GM19395 (cell line): ENCODE results near the gene PRLH.
"Not testable (repeated sequence)": the region's sequence is repeated elsewhere in the genome, so short reads cannot be mapped to it uniquely, and the experiment has no call there.

Experiments used
- ATAC-seq: cut with Tn5 transposase; IDR thresholded peaks from one replicate; pipeline ENCODE4 v1.9.1; 2021; ENCODE audit warnings: mild to moderate bottlenecking, moderate library complexity; ENCODE audit not compliant: unreplicated experiment

The PRLH gene

DNA sequence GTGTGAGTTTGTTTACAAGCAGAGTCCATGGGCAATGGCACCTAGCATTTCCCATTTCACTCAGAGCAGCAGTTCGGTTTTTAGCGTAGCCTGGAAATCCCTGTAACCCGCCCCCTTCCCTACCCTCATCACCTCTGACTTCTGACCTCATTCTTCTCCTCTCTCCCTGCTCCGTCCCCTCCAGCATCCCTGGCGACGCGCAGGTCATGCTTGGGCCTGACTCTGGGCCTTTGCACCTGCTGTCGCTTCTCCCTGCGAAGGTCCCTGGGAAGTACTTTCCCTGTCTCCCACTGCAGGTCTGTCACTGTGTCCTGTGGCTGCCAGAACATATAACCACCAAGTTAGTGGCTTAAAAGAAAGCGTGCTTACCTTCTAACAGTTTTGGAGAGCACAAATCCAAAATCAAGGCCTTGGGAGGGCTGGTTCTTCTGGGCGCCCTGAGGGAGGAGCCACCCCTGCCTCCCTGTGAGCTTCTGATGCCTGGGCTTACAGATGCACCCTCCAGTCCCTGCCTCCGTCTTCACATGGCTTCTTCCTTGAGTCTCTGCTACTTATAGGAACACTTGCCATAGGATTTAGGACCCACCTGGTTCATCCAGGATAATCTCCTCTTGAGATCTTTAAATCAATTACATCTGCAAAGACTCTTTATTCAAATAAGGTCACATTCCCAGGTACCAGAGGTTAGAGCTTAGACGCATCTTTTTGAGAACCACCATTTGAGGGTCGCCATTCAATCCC lies 32.3 kb downstream of the PRLH start:
- no peak for ATAC-seq

DNA sequence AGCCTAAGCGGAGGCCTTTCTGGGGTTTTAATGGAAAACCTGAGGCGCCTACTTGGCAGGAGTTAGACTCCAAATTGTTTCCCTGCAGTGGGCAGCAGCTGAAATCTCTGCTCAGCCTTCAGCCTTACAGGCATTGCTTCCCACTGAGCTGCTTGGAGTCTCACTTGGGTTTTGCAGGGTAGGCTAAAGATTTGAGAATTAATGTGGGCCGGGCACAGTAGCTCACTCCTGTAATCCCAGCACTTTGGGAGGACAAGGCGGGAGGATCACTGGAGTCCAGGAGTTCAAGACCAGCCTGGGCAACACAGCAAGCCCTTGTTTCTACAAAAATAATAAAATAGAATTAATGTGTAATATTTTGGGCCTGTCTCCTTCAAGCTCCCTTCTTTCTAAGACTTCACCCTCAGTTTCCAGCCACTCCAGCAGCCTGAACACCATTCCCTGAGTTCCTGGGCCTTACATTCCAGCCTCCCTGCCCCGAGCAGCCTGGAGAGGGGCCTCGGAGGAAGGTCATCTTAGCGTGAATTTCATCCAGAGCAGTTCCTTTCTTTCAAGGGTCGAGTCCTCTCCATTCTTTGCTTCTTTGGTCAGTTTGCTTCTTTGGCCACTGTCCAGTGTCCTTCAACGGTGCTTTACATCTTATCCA lies 33.2 kb downstream of the PRLH start:
- ATAC-seq, result no peak

DNA sequence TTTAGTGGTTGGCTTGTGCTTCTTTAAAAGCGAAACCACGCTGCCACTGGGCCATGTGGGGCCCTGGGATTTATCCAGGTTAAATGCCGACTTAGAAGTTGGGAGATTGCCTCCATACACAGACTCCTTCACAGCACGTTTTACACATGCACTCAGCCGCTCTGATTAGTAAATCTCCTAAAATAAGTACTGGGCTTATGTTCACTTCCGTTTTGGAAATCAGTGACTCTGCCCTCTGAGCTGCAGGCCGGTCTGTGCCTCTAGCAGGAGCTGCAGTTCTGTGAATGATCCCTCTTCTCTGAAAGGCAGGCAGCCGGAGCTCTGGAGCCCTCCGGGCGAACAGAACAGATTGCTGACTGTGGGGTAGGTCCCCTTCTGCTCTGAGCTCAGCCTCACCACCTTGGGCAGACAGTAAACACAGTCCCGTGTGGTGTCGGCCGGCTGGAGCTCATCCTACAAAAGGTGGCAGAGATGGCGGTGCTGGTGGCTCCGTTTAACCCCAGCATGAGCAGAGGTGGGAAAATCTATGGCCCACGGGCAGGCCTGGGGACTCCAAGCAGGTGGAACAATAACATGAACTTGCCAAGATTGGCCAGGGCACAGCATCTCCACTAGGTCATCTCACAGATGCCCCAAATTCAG lies 34.0 kb downstream of the PRLH start:
- ATAC-seq, result no peak

DNA sequence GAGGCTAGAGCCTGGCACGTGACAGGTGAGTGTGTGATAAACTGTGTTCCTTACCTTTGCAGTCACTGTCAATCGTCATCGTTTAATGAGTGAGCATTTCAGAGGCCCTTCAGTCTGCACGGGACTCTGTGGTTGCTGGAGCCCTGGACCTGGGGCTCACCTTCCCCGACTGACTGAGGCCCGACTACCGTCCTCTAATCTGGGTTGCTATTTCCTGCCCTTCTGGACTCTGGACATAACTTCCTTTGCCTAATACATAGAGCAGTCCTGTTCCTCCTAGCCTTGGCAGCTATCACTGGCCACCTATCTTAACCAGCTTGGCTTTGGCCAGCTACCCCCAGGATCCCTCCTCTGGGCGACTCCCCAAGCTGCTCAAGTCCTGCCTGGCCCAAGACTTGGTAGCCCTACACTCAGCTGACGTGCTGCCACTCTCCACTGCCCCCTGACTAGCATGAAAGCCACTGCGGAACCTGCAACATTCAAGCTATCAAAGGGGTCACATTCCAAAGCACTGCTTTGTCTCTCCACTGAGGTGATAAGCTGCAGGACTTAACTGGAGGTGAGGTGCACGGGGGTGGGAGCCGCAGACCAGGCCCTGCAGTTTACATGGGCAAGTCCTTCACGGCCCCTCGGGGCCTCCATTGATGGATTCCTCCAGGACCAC lies 35.2 kb downstream of the PRLH start:
- no peak for ATAC-seq

DNA sequence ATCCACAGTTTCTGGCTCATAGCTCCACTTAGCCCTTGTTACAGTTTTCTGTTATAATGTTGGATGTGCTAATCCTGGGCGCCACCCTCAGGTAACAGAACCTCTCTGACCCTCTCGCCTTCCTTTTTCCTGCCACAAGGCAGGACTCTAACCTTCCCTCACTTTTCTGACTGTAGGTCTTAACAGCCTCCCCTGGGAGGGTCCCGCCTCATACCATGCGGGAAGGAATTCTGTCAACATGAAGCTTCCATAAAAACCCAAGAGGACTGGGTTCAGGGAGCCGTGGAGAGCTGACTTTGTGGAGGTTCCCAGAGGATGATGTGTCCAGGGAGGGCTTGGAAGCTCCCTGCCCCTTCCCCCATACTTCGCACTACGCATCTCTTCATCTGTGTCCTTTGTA lies 36.0 kb downstream of the PRLH start:
- no peak for ATAC-seq

DNA sequence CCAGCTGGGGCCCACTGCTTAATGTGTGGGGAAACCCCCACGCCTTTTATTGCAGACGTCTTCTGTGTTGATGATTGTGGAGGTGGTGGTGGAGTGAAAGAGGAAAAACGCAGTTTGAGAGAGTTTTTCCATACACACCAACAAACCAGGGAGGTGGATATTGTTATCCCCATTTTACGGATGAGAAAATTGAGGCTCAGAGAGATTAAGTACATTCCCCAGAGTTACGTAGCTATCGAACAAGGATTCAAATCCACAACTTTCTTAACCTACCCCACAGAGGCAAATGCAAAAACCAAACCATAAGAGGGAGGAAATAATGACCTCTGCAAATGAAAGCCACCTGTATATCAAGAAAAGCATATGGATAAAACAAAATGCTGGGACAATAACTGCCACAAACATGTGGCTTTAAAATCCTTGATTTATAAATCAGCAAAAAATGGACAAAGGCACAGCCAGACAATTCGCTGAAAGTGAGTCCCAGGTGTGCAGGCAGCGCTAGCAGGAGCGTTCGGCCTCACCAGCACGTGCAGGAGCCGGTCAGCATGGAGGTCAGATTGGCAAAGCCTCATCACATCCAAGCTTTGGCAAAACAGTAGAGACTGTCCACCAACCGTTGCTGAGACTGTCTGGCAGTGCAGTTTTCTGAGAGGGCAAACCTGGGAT lies 36.8 kb downstream of the PRLH start:
- no peak for ATAC-seq

DNA sequence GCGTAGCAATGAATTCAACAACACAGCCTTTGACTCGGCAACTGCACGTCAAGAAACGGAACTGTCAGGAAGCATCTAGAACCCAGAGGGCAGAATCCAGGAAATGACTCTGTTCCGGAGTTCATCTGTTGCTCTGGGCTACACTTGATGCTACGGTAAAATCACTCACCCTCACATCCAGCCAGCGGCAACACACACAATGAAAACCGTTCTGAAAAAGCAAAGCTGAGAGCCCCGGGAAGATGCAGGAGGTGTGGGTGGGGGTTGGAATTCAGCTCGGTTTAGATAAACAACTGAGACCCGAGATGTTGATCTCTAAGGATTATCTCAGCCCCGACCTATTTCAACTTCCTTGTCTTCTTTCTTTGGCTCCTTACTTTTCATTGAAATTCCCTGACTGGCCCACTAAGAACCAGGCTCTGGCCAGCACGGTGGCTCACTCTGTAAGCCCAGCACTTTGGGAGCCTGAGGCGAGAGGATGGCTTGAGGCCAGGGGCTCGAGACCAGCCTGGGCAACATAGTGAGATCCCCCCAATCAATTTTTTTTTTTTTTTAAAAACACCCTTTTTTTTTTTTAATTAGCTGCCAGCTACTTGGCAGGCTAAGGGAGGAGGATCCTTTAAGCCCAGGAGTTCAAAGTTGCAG lies 37.5 kb downstream of the PRLH start:
- ATAC-seq, result no peak

DNA sequence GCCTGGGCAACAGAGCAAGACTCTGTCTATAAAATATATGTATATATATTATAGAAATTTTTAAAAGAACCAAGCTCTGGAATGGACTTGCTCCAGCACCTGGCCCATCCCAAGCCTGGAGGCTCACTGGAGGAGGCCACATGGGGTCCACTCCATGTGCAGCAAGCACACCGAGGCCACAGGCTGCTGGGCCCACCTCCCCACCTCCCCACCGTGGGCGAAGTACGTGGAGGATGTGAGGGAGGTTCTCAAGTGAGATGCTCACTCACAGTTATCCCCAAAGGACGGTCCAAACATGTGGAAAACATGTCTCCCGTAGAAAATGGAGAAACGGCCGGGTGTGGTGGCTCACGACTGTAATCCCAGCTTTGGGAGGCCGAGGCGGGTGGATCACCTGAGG lies 38.0 kb downstream of the PRLH start:
- no peak for ATAC-seq

DNA sequence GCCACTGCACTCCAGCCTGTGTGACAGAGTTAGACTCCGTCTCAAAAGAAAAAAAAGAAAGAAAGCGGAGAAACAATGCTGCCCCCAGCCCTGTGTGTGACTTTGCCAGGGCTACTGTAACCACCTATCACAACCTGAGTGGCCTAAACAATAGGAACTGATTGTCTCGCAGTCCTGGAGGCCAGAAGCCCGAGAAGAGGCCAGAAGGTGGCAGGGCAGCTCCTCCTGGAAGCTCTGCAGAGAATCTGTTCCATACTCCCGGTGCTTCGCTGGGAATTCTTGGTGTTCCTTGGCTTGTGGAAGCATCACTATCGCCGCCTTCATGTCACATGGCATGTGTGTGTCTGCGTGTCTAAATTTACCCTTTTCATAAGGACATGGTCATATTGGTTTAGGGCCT lies 38.6 kb downstream of the PRLH start:
- ATAC-seq, result no peak

DNA sequence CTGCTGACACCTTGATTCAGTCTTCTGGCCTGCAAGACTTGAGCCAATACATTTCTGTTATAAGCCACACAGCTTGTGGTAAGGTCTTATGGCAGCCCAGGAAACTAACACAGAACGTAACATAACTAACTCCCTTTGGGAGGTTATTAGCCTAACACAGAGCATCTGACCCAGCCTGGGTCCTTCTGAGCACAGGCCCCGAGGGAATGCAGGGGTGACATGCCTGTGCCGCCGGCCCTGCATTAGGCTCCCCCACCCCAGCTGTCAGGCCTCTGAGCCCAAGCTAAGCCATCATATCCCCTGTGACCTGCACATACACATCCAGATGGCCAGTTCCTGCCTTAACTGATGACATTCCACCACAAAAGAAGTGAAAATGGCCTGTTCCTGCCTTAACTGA lies 40.1 kb downstream of the PRLH start:
- not testable (repeated sequence) for ATAC-seq

DNA sequence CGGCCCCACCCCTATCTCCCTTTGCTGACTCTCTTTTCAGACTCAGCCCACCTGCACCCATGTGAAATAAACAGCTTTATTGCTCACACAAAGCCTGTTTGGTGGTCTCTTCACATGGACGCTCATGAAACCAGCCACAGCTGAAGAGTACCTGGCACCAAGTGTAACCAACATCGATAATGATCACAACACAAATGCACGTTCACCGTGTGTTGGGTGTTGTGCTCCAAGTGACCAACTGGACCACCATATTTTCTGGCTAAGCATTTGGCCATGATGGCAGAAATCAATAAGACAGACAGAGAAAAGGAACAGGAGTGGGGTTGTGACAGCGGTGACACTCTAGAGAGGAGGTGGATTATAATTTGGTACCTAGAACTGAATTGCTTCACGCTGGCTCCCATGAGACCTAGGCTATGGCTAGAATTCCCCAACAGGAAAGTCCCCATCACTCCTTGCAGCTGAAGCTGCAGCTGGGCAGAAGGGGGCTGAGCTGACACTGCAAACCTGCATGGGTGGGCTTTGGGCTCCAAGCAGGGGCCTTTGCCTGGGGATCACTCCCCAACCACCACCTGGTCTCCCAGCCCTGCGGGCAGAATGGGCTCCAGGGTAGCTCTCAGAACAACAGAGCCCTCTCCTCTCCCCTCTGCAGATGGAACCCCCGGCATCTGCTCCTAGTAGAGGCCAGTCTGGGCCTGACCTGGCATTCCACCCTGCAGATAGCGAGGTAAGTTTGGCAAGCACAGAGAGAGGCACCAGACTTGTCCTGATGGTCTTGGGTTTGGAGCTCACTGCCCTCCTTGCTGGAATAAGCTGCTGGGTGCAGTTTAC lies 46.4 kb downstream of the PRLH start:
- no peak for ATAC-seq

DNA sequence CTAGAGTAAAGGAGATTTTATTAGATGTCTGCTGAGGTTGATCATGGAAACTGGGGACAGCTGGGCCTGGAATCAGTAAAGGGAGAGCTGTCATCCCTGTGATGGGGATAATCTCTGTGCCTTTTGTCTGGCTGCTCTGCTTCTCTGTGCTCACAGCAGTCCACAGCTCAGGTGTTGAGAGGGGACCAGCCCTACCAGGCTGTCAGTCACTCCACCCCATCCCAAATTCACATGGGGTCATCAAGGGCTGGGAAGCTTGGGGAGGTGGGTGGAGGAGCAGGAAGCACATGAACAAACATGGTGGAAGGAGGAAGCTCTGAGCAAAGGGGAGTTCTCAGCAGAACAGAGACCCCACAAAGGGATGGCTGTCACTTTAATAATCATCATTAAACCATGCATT lies 47.3 kb downstream of the PRLH start:
- ATAC-seq, result no peak

DNA sequence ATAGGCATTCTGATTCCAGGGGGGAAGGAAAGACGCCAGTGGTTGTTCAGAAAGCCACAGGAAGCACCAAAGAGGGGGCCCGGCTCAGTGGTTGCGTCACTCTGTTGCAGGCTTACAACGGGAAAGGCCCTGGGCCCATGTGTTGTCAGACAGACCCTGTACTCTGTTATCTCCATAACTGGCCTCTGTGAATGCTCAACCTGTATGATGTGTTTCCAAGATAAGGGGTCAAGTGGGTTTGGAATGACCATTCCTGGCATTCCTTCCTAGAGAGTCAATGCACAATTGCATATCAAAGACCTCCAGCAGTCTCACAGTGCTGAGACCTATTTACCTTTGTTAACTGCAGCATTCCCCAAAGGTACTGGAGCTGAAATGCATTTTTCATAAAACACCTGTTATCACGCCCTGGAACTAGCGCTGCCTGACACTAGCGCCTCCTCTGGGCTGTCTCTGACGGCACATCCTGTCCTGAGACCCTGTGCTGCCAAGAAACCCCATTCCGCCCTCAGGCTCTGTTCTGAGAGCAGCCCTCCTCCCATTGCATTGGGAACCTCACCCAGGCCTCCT lies 47.9 kb downstream of the PRLH start:
- ATAC-seq, result no peak

DNA sequence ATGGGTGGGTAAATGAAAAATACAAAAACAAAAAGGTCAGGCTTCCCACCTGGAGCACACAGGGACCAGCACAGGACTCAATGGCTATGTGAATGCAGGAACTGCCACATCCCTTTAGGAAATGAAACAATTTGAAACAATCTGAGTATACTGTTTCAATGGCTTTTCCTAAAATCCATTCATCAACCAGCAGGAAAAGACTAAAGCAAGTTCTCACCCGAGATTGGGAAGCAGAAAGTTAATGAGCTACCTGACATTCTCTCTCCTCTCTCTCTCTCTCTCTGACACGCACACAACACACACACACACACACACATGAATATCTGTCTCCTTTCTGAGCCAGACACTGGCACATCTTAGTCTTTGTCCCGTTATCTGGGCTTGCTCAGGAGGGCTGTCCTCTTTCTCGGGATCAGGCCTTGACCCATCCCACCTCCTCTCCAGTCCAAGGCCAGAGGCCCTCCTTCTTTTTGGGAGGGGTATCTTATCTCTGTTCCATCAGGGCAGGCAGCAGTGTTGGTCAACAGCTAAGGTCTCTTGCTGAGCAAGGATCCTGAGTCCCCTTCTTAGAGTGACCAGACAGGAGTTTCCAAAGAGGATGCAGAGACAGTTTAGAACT lies 49.4 kb downstream of the PRLH start:
- ATAC-seq, result no peak

DNA sequence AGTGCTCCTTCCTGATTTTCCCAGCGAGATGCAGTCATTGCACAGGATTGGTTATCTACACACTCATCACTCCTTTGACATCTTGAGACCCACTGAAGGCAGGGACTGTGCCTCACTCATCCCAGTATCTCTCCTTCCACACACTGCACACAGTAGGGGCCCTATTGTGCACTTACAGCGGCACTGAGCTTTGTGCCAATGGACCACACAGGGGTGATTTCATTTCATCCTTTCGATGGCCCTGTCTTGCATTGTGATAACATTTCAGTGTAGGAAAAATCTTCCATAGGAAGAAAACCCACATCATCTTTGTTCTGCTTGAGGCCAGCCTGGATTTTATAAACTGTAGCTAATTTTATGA lies 50.0 kb downstream of the PRLH start:
- ATAC-seq, result no peak
